ENCODE measurements around the gene MRPS9. TPM values are rescaled to one million over a fixed set of nuclear protein-coding genes. Genes with fewer than 3 reads are reported as not detected.

The MRPS9 gene
- total and polyA plus RNA-seq, 9 of the 15 experiments (the other 6 are each of a cell fraction or from before 2014, with no cell fraction given): 46.2 to 143 (median 65.6) TPM

DNA sequence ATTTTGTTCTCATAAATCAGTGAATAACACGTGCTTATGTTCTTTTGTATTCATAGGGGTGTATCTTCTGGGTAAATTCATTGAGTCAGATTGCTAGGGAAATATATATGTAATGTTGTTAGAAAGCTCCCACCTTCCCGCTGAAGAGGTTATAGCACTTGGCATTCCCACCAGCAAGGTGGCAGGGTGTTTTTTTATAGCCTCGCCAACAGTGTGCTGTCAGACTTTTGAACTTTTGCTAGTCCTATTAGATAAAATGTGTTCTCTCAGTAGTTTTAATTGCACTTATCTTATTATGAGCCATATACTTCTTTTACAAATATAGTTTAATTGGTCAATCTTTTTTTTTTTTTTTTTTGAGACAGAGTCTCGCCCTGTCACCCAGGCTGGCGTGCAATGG, 31.0 kb downstream of the MRPS9 start (continued):
- no peak for TF ChIP-seq KHSRP (IDR thresholded peaks at IDR 0.05)
- no peak for TF ChIP-seq NFRKB (IDR thresholded peaks at IDR 0.05; ENCODE audit: low read depth)
- no peak for TF ChIP-seq ZNF12 (CRISPR knock-in tag; IDR thresholded peaks at IDR 0.05)
- no peak for TF ChIP-seq CBX8 (IDR thresholded peaks at IDR 0.05; ENCODE audit: borderline replicate concordance, extremely low read depth, low read depth, low read length, poor library complexity, severe bottlenecking)
- TF ChIP-seq ZBTB7A (IDR thresholded peaks at IDR 0.05; ENCODE audit: borderline replicate concordance, control insufficient read depth, low read depth, low read length): no peak
- TF ChIP-seq, protein P1, sequence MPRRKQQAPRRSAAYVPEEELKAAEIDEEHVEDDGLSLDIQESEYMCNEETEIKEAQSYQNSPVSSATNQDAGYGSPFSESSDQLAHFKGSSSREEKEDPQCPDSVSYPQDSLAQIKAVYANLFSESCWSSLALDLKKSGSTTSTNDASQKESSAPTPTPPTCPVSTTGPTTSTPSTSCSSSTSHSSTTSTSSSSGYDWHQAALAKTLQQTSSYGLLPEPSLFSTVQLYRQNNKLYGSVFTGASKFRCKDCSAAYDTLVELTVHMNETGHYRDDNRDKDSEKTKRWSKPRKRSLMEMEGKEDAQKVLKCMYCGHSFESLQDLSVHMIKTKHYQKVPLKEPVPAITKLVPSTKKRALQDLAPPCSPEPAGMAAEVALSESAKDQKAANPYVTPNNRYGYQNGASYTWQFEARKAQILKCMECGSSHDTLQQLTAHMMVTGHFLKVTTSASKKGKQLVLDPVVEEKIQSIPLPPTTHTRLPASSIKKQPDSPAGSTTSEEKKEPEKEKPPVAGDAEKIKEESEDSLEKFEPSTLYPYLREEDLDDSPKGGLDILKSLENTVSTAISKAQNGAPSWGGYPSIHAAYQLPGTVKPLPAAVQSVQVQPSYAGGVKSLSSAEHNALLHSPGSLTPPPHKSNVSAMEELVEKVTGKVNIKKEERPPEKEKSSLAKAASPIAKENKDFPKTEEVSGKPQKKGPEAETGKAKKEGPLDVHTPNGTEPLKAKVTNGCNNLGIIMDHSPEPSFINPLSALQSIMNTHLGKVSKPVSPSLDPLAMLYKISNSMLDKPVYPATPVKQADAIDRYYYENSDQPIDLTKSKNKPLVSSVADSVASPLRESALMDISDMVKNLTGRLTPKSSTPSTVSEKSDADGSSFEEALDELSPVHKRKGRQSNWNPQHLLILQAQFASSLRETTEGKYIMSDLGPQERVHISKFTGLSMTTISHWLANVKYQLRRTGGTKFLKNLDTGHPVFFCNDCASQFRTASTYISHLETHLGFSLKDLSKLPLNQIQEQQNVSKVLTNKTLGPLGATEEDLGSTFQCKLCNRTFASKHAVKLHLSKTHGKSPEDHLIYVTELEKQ (CRISPR knock-in tag; IDR thresholded peaks at IDR 0.05): no peak
- TF ChIP-seq, protein P2, sequence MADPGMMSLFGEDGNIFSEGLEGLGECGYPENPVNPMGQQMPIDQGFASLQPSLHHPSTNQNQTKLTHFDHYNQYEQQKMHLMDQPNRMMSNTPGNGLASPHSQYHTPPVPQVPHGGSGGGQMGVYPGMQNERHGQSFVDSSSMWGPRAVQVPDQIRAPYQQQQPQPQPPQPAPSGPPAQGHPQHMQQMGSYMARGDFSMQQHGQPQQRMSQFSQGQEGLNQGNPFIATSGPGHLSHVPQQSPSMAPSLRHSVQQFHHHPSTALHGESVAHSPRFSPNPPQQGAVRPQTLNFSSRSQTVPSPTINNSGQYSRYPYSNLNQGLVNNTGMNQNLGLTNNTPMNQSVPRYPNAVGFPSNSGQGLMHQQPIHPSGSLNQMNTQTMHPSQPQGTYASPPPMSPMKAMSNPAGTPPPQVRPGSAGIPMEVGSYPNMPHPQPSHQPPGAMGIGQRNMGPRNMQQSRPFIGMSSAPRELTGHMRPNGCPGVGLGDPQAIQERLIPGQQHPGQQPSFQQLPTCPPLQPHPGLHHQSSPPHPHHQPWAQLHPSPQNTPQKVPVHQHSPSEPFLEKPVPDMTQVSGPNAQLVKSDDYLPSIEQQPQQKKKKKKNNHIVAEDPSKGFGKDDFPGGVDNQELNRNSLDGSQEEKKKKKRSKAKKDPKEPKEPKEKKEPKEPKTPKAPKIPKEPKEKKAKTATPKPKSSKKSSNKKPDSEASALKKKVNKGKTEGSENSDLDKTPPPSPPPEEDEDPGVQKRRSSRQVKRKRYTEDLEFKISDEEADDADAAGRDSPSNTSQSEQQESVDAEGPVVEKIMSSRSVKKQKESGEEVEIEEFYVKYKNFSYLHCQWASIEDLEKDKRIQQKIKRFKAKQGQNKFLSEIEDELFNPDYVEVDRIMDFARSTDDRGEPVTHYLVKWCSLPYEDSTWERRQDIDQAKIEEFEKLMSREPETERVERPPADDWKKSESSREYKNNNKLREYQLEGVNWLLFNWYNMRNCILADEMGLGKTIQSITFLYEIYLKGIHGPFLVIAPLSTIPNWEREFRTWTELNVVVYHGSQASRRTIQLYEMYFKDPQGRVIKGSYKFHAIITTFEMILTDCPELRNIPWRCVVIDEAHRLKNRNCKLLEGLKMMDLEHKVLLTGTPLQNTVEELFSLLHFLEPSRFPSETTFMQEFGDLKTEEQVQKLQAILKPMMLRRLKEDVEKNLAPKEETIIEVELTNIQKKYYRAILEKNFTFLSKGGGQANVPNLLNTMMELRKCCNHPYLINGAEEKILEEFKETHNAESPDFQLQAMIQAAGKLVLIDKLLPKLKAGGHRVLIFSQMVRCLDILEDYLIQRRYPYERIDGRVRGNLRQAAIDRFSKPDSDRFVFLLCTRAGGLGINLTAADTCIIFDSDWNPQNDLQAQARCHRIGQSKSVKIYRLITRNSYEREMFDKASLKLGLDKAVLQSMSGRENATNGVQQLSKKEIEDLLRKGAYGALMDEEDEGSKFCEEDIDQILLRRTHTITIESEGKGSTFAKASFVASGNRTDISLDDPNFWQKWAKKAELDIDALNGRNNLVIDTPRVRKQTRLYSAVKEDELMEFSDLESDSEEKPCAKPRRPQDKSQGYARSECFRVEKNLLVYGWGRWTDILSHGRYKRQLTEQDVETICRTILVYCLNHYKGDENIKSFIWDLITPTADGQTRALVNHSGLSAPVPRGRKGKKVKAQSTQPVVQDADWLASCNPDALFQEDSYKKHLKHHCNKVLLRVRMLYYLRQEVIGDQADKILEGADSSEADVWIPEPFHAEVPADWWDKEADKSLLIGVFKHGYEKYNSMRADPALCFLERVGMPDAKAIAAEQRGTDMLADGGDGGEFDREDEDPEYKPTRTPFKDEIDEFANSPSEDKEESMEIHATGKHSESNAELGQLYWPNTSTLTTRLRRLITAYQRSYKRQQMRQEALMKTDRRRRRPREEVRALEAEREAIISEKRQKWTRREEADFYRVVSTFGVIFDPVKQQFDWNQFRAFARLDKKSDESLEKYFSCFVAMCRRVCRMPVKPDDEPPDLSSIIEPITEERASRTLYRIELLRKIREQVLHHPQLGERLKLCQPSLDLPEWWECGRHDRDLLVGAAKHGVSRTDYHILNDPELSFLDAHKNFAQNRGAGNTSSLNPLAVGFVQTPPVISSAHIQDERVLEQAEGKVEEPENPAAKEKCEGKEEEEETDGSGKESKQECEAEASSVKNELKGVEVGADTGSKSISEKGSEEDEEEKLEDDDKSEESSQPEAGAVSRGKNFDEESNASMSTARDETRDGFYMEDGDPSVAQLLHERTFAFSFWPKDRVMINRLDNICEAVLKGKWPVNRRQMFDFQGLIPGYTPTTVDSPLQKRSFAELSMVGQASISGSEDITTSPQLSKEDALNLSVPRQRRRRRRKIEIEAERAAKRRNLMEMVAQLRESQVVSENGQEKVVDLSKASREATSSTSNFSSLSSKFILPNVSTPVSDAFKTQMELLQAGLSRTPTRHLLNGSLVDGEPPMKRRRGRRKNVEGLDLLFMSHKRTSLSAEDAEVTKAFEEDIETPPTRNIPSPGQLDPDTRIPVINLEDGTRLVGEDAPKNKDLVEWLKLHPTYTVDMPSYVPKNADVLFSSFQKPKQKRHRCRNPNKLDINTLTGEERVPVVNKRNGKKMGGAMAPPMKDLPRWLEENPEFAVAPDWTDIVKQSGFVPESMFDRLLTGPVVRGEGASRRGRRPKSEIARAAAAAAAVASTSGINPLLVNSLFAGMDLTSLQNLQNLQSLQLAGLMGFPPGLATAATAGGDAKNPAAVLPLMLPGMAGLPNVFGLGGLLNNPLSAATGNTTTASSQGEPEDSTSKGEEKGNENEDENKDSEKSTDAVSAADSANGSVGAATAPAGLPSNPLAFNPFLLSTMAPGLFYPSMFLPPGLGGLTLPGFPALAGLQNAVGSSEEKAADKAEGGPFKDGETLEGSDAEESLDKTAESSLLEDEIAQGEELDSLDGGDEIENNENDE (IDR thresholded peaks at IDR 0.05; ENCODE audit: low read depth, low read length): no peak

Data from K562 (cell line).